Head of caudate nucleus (tissue), 42 donors: ENCODE results near the gene GZMB.
"Not testable (repeated sequence)": the region's sequence is repeated elsewhere in the genome, so short reads cannot be mapped to it uniquely, and the experiment has no call there.

Experiments
- DNase-seq, 42 donors: peaks; one replicate each; pipeline versions ENCODE4 v3.0.0 to v3.0.0-alpha.2; 2020 to 2021; ENCODE audit warnings: mixed read lengths in 7 of 42
- intact Hi-C: fragments of 100-400 bp; cut with DNase I; formaldehyde crosslinking; loops from one replicate; pipeline ENCODE4 v1.15.0; 2022

The GZMB gene

GRCh38 chr14:24634158-24634557 lies at the start of gene GZMB:
TSS of gene GZMB (minus strand) at chr14:24634190. CDS start at chr14:24634160, 30 bp downstream.
- intact Hi-C loops = no loop called here
- DNase-seq = no peak

GRCh38 chr14:24681056-24681455 lies 47.1 kb upstream of the GZMB start:
- DNase-seq = no peak
- intact Hi-C loops = no loop called here

- intact Hi-C loops = no loop called here
- no peak for DNase-seq
Observed at GRCh38 chr14:24680516-24680915, 46.5 kb upstream of the GZMB start.

- no peak for DNase-seq
- intact Hi-C loops = no loop called here
Observed at GRCh38 chr14:24679248-24679961, 45.4 kb upstream of the GZMB start.

- peak; percentile 18 to 90 (median 72) for DNase-seq
- intact Hi-C loops = no loop called here
Observed at GRCh38 chr14:24678801-24679247, 44.8 kb upstream of the GZMB start.

GRCh38 chr14:24677956-24678355 lies 44.0 kb upstream of the GZMB start:
- no peak for DNase-seq
- intact Hi-C loops = no loop called here

- no peak for DNase-seq
- intact Hi-C loops = no loop called here
Observed at GRCh38 chr14:24674204-24674970, 40.4 kb upstream of the GZMB start.

- intact Hi-C loops = no loop called here
- DNase-seq = no peak
Observed at GRCh38 chr14:24673534-24674203, 39.7 kb upstream of the GZMB start.

- no peak for DNase-seq
- intact Hi-C loops = no loop called here
Observed at GRCh38 chr14:24673059-24673458, 39.1 kb upstream of the GZMB start.

- intact Hi-C loops = no loop called here
- DNase-seq = no peak
Observed at GRCh38 chr14:24670594-24670993, 36.6 kb upstream of the GZMB start.

GRCh38 chr14:24669651-24670050 lies 35.7 kb upstream of the GZMB start:
- no peak for DNase-seq
- intact Hi-C loops = no loop called here

GRCh38 chr14:24665440-24665991 lies 31.5 kb upstream of the GZMB start:
- no peak for DNase-seq
- intact Hi-C loops = no loop called here

GRCh38 chr14:24664366-24664765 lies 30.4 kb upstream of the GZMB start:
- no peak for DNase-seq
- intact Hi-C loops = no loop called here

GRCh38 chr14:24662753-24663152 lies 28.8 kb upstream of the GZMB start:
- DNase-seq = no peak

GRCh38 chr14:24659916-24660570 lies 26.1 kb upstream of the GZMB start:
- no peak for DNase-seq
- intact Hi-C loops = no loop called here

More at GRCh38 chr14:24662753-24663152, 28.8 kb upstream of the GZMB start:
- intact Hi-C loops = no loop called here

- DNase-seq, intact Hi-C loops: not testable (repeated sequence)
Observed at GRCh38 chr14:24648361-24648760, 14.4 kb upstream of the GZMB start.

- intact Hi-C loops = no loop called here
- no peak for DNase-seq
Observed at GRCh38 chr14:24639905-24640304, 5.9 kb upstream of the GZMB start.

GRCh38 chr14:24639270-24639669 lies 5.3 kb upstream of the GZMB start:
- intact Hi-C loops = no loop called here
- DNase-seq = no peak

- intact Hi-C loops = no loop called here
- DNase-seq = no peak
Observed at GRCh38 chr14:24633353-24633752, 637 bp downstream of the GZMB start.
